Nephron (organoid): Measurements from ENCODE around the gene SLC5A1.
A peak's percentile ranks its signal among the peaks of the same experiment; 100 is the strongest.

Experiments
- H3K27ac Mint-ChIP-seq, 3 experiments: 2 replicates each; pipeline ENCODE4 v1.8.0; 2020; ENCODE audit warnings: mixed read lengths in 3 of 3, mild to moderate bottlenecking in 2 of 3, moderate library complexity in 1 of 3
- H3K27me3 Mint-ChIP-seq: 2 replicates; pipeline ENCODE4 v1.8.0; 2021; ENCODE audit warnings: low read depth, mild to moderate bottlenecking, moderate library complexity, mixed read lengths
- H3K36me3 Mint-ChIP-seq: 2 replicates; pipeline ENCODE4 v1.8.0; 2020; ENCODE audit warnings: low read depth, mixed read lengths
- H3K4me1 Mint-ChIP-seq: 2 replicates; pipeline ENCODE4 v1.8.0; 2020; ENCODE audit warnings: mixed read lengths
- H3K4me3 Mint-ChIP-seq, 3 experiments: 2 replicates each; pipeline ENCODE4 v1.8.0; 2020; ENCODE audit warnings: mild to moderate bottlenecking in 3 of 3, mixed read lengths in 3 of 3, moderate library complexity in 2 of 3
- H3K9me3 Mint-ChIP-seq: 2 replicates; pipeline ENCODE4 v1.8.0; 2020; ENCODE audit warnings: mixed read lengths
- TF ChIP-seq, protein P1 (sequence below), 3 experiments: fragments of 200-600 bp; sonication (generic); IDR thresholded peaks; one replicate each; pipeline ENCODE4 v1.5.0; 2021; ENCODE audit warnings: antibody characterized with exemption in 3 of 3; ENCODE audit not compliant: unreplicated experiment in 3 of 3

Gene SLC5A1

DNA sequence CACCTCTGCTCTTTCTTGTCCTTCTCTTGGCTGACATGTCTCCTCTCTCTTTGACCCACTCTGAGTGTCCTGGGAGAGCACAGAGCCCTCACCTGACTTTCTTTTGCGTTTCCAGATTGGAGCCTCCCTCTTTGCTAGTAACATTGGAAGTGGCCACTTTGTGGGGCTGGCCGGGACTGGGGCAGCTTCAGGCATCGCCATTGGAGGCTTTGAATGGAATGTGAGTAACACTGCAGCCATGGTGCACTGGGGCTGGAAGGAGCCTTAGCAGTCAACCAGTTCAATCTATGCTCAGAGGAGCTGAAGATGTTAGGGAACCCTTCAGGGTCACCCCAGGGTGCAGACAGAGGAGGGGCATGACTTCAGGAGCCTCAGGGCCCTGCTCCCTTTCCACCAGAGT is 23.8 kb downstream of the SLC5A1 start:
- Mint-ChIP-seq H3K9me3 (no peaks in the 10 kb centered on the region), H3K4me1 (no peaks in the 10 kb centered on the region), H3K27me3 (peaks cover 11% of the 10 kb centered on the region), H3K4me3 (no peak overlapping the region), H3K27ac (no peak overlapping the region), H3K36me3 (no peaks in the 10 kb centered on the region)
- TF ChIP-seq, protein P1, sequence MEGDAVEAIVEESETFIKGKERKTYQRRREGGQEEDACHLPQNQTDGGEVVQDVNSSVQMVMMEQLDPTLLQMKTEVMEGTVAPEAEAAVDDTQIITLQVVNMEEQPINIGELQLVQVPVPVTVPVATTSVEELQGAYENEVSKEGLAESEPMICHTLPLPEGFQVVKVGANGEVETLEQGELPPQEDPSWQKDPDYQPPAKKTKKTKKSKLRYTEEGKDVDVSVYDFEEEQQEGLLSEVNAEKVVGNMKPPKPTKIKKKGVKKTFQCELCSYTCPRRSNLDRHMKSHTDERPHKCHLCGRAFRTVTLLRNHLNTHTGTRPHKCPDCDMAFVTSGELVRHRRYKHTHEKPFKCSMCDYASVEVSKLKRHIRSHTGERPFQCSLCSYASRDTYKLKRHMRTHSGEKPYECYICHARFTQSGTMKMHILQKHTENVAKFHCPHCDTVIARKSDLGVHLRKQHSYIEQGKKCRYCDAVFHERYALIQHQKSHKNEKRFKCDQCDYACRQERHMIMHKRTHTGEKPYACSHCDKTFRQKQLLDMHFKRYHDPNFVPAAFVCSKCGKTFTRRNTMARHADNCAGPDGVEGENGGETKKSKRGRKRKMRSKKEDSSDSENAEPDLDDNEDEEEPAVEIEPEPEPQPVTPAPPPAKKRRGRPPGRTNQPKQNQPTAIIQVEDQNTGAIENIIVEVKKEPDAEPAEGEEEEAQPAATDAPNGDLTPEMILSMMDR (IDR thresholded peaks at IDR 0.05; ENCODE audit: unreplicated experiment in 3 of 3): no peak

DNA sequence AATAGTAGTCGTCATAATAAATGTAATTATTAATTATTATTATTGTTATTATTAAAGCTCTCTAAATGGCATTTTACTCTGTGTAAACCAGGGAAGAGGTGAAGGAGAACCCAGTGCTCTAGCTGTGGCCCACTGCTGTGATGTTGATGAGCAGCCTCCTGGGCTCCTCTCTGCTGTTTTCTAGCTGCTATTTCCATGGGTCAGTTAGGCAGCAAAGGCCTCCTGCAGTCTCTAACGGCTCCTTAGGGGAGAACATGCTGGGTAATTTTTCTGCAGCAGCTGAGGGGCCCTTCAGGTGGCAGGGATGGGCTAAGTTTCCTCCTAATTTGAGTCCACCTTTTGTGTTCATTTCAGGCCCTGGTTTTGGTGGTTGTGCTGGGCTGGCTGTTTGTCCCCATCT is 24.6 kb downstream of the SLC5A1 start:
- Mint-ChIP-seq H3K4me3 (no peak overlapping the region), H3K4me1 (no peaks in the 10 kb centered on the region), H3K9me3 (no peaks in the 10 kb centered on the region), H3K36me3 (no peaks in the 10 kb centered on the region), H3K27me3 (peaks cover 15% of the 10 kb centered on the region), H3K27ac (no peak overlapping the region)
- TF ChIP-seq, protein P1 (IDR thresholded peaks at IDR 0.05; ENCODE audit: unreplicated experiment in 3 of 3): no peak

DNA sequence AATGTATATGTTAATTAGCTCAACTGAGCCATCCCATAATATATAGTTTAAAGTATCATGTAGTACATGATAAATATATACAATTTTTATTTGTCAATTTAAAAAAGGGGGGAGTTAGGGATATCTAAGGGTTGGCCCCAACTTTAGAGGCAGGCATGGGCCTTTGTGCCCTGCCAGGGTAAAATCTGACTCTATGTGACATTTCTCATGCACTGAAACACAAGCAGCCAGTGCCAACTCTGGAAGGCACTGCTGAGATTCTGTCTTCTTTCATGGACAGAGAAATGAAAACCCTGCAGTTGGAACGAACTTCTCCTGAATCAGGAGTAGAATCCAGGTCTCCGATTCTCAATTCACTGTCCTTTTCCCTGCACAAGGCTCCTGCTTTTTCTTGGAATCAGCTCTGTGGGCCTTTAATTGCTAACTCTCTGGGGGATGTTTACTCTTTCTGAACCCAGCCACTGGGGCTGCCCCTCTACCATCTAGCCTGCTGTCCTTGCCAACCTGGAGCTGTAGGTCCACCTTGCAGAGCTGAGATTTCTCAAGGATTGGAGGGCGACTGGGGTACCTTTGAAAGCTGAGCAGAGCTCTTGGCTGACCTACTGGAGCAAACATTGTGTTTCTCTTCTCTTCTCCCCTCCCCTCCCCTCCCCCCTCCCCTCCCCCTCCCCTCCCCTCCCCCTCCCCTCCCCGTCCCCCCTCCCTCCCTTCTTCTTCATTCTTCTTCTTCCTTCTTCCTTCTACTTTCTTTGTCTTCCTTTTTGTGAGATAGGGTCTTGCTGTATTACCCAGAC is 26.7 kb downstream of the SLC5A1 start:
- H3K9me3 Mint-ChIP-seq: no peaks in the 10 kb centered on the region
- no peak overlapping the region for H3K27ac Mint-ChIP-seq
- H3K4me1 Mint-ChIP-seq: no peaks in the 10 kb centered on the region
- no peak overlapping the region for H3K4me3 Mint-ChIP-seq
- H3K36me3 Mint-ChIP-seq: no peaks in the 10 kb centered on the region
- H3K27me3 Mint-ChIP-seq: peaks cover 15% of the 10 kb centered on the region
- TF ChIP-seq, protein P1 (IDR thresholded peaks at IDR 0.05; ENCODE audit: unreplicated experiment in 3 of 3): no peak

DNA sequence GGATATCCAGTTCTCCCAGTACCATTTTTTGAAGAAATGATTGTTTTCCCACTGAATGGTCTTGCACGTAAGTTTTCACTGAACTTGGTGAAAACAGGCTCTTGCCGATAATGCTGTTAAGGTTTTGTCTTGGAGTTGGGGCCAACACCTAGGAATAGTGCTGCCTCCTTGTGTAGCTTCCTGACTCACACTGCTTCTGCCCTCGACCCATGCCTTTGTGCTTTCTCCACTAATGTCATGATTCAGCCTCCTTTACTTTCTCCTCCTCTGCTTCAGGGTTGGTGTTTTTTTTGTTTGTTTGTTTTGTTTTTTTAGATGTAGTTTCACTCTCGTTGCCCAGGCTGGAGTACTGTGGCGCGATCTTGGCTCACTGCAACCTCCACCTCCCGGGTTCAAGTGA is 30.2 kb downstream of the SLC5A1 start:
- Mint-ChIP-seq H3K4me3 (no peak overlapping the region), H3K27me3 (peaks cover 19% of the 10 kb centered on the region), H3K36me3 (no peaks in the 10 kb centered on the region), H3K4me1 (no peaks in the 10 kb centered on the region), H3K27ac (peak overlapping the region in 1 of 3 experiments; percentile 76), H3K9me3 (no peaks in the 10 kb centered on the region)
- TF ChIP-seq, protein P1 (IDR thresholded peaks at IDR 0.05; ENCODE audit: unreplicated experiment in 3 of 3): no peak

DNA sequence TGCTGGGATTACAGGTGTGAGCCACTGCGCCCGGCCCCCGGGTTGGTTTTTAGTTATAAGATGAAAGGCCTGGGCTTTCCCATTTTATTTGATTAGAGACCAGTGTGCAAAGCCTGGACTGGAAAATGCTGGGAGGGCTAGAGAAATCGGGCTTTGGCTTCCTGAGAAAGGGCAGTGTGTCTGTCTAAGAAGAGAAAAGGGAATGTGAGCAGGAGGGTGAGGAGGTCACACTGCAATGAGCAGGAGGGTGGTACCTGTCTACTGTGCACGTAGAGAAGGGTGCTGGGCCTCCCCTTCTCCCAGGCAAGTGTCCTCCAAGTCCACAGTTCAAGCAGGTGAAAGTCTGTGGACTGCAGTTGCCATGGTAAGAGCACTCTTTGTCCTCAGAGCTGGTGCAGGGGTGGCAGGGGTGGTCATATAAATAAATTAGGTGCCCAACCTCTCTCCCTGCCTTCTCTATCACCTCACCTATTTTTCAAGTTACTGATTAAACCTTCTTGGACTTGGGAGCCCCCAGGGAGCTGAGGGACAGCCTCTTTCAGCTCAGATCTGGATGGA is 30.8 kb downstream of the SLC5A1 start:
- TF ChIP-seq, protein P1 (IDR thresholded peaks at IDR 0.05; ENCODE audit: unreplicated experiment in 3 of 3): no peak
- H3K36me3 Mint-ChIP-seq: no peaks in the 10 kb centered on the region
- H3K4me1 Mint-ChIP-seq: no peaks in the 10 kb centered on the region
- H3K27ac Mint-ChIP-seq: peak overlapping the region in 2 of 3 experiments; percentile 57 to 76
- no peaks in the 10 kb centered on the region for H3K9me3 Mint-ChIP-seq
- peaks cover 19% of the 10 kb centered on the region for H3K27me3 Mint-ChIP-seq
- H3K4me3 Mint-ChIP-seq: no peak overlapping the region
